Glomerular endothelial cell (primary cell): ENCODE data around the gene SEPTIN8. TPM values are rescaled to one million over a fixed set of nuclear protein-coding genes. Genes with fewer than 3 reads are reported as not detected.
"Not testable (repeated sequence)": the region's sequence is repeated elsewhere in the genome, so short reads cannot be mapped to it uniquely, and the experiment has no call there.

ENCODE experiments used
- DNase-seq: peaks from one replicate; pipeline ENCODE4 v3.0.0-alpha.2; 2011; ENCODE audit warnings: low read depth, low spot score; ENCODE audit errors: extremely low read depth
- total RNA-seq: library from RNA; depleted of rRNA; stranded (reverse); fragments of >200 nt; gene quantifications from 2 replicates; pipeline ENCODE4 v1.2.3, GENCODE V29; 2015

Gene SEPTIN8
- total RNA-seq, 1 donor from 2014 or later: 60.4 TPM

GRCh38 chr5:132812781-132813598 is 36.0 kb upstream of the SEPTIN8 start, which contains the start of gene SOWAHA:
Gene SOWAHA, plus strand, starts transcription at chr5:132813302. Its CDS starts 320 bp downstream, at chr5:132813622.
- DNase-seq: no peak

DNA sequence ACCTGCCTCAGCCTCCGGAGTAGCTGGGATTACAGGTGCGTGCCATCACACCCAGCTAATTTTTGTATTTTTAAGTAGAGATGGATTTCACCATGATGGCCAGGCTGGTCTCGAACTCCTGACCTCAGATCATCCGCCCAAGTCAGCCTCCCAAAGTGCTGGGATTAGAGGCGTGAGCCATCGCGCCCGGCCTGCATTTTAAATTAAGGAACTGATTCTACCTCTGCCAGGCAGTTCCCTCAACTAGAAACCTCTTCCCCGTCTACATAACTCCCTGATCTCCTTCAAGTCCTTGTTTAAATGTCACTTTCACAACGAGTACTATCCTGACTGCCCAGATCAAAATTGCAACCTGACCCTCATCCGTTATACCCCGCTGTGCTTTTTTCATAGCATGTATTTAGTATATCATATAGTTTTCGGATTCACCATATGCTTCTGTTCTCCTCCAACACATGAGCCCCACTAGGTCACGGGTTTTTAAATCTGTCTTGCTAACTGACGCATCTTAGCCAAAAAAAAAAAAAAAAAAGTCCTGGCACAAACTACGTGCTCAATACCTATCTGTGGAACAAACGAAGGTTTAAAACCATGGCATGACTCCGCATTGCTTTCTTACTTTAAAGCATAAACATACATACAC is 35.2 kb upstream of the SEPTIN8 start:
- DNase-seq: no peak

GRCh38 chr5:132810605-132811004 is 33.6 kb upstream of the SEPTIN8 start:
- DNase-seq: no peak

- no peak for DNase-seq
Measured at GRCh38 chr5:132808866-132809265, 31.8 kb upstream of the SEPTIN8 start.

DNA sequence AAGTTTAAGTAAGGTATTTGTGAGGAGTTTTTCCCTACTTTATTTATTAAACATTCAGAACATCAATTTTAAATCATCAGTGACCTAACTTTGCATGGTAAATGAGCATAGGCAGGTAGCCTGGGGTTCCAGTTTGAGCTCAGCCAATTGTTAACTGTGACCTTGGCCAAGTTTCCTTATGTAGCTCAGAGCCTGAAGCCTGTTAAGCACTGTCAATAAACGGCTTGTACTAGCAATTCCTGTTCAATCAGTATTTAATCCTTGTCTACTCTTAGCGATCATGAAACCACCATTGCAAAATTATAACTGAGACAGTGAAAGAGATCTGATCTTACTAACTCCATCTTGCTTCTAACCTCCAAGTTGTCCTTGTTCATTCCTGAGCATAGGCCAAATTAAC is 31.4 kb upstream of the SEPTIN8 start:
- DNase-seq: no peak

DNA sequence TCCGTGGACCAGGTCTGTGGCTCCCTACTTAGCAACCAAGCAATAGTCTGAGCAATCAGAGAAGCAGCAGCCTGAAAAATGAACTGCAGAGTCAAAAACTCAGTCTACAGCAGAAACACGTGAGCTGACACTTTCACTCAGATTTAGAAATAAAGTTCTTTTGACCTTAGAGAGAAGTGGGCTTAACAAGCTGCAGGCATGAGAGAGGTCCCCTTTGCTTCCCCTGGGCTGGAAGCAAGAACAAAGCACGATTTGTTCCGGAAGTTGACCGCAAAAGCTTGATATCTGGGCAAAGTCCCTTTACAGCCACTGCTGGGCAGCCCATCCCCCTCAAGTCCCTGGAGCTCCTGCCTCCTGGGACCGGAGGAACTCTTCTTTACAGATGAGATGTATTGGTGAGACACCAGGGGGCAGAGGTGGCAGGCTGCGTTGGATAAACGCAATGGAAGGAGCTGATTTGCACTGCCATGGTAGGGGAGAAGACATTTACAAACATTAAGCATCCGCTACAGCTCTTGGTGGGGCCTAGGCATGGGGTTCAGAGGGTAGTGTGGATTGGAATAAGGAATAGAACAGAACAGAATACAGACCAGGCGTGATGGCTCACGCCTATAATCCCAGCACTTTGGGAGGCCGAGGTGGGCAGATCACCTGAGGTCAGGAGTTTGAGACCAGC is 30.3 kb upstream of the SEPTIN8 start:
- DNase-seq: no peak

- not testable (repeated sequence) for DNase-seq
Measured at GRCh38 chr5:132806804-132807162, 29.7 kb upstream of the SEPTIN8 start.

- DNase-seq: not testable (repeated sequence)
Measured at GRCh38 chr5:132805872-132806271, 28.8 kb upstream of the SEPTIN8 start.

DNA sequence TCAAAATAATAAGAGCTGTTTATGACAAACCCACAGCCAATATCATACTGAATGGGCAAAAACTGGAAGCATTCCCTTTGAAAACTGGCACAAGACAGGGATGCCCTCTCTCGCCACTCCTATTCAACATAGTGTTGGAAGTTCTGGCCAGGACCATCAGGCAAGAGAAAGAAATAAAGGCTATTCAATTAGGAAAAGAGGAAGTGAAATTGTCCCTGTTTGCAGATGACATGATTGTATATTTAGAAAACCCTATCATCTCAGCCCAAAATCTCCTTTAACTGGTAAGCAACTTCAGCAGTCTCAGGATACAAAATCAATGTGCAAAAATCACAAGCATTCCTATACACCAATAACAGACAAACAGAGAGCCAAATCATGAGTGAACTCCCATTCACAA is 27.2 kb upstream of the SEPTIN8 start:
- DNase-seq: not testable (repeated sequence)

- not testable (repeated sequence) for DNase-seq
Measured at GRCh38 chr5:132802685-132803066, 25.6 kb upstream of the SEPTIN8 start.

GRCh38 chr5:132802044-132802684 is 25.1 kb upstream of the SEPTIN8 start:
- DNase-seq: no peak

- no peak for DNase-seq
Measured at GRCh38 chr5:132800545-132800944, 23.5 kb upstream of the SEPTIN8 start.

- no peak for DNase-seq
Measured at GRCh38 chr5:132799392-132799791, 22.4 kb upstream of the SEPTIN8 start.

- no peak for DNase-seq
Measured at GRCh38 chr5:132797651-132798050, 20.6 kb upstream of the SEPTIN8 start.

DNA sequence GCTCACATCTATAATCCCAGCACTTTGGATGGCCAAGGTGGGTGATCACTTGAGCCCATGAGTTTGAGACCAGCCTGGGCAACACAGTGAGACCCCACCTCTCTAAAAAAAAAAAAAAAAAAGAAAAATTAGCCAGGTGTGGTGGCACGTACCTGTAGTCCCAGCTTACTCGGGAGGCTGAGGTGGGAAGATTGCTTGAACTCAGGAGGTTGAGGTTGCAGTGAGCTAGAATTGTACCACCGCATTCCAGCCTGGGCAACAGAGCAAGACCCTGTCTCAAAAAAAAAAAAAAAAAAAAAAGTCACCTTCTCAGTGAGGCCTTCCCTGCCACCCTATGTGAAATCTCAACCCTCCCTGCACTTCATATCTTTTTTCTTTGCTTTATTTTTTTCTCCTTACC is 14.0 kb upstream of the SEPTIN8 start:
- DNase-seq: no peak

GRCh38 chr5:132790201-132790865 is 13.3 kb upstream of the SEPTIN8 start:
- DNase-seq: no peak

GRCh38 chr5:132788990-132789886 is 12.2 kb upstream of the SEPTIN8 start:
- DNase-seq: no peak

- DNase-seq: no peak
Measured at GRCh38 chr5:132788508-132788907, 11.5 kb upstream of the SEPTIN8 start.

GRCh38 chr5:132787076-132787475 is 10.0 kb upstream of the SEPTIN8 start:
- DNase-seq: no peak

DNA sequence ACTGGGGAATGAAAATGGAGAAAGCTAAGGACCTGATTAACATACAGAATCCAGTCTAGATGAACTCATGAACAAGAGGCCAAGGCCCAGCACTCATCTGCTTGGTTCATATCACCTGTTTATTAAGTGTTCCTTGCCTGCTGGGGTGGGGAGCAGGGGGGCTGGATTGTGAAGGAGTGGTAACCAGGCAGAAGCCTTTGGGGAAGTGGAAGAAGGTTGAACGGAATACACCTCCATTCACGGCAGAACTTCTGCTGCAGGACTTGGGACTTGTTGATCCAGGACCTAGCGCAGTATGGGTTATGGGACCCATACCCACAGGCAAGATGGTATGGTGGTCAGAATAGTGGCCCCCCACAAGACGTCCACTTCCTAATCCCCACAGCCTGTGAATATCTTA is 8.8 kb upstream of the SEPTIN8 start:
- no peak for DNase-seq
